Aorta (tissue), 5 donors: ENCODE measurements around the gene TEDC2. TPM values are rescaled to one million over a fixed set of nuclear protein-coding genes. Genes with fewer than 3 reads are reported as not detected.

Experiments used
- ATAC-seq: fragments of 200-7000 bp; cut with Tn5 transposase; one replicate; pipeline ENCODE4 v1.9.1; 2022; ENCODE audit warnings: moderate library complexity; ENCODE audit not compliant: low FRiP score
- DNase-seq, 2 donors: peaks; one replicate each; pipeline ENCODE4 v3.0.0-alpha.2; 2020
- H3K27ac ChIP-seq, 2 donors: one replicate each; pipeline ENCODE4 v1.5.1; 2013; ENCODE audit warnings: low read length in 2 of 2, mild to moderate bottlenecking in 2 of 2, moderate library complexity in 2 of 2, control low read depth in 1 of 2, inconsistent platforms in 1 of 2, low read depth in 1 of 2
- H3K27me3 ChIP-seq, 2 donors: one replicate each; pipeline ENCODE4 v1.6.1; 2013; ENCODE audit warnings: control low read depth in 1 of 2, low read length in 1 of 2, mild to moderate bottlenecking in 1 of 2, moderate library complexity in 1 of 2; ENCODE audit not compliant: insufficient read depth in 2 of 2, control insufficient read depth in 1 of 2
- H3K36me3 ChIP-seq, 2 donors: one replicate each; pipeline ENCODE4 v1.6.1; 2013; ENCODE audit warnings: control low read depth in 1 of 2, low read length in 1 of 2, mild to moderate bottlenecking in 1 of 2; ENCODE audit not compliant: insufficient read depth in 2 of 2, control insufficient read depth in 1 of 2
- H3K4me1 ChIP-seq, 2 donors: one replicate each; pipeline ENCODE4 v1.6.1; 2013; ENCODE audit warnings: low read length in 2 of 2, control low read depth in 1 of 2, mild to moderate bottlenecking in 1 of 2, moderate library complexity in 1 of 2; ENCODE audit not compliant: insufficient read depth in 2 of 2, control insufficient read depth in 1 of 2
- H3K4me3 ChIP-seq, 2 donors: one replicate each; pipeline ENCODE4 v1.5.1; 2013; ENCODE audit warnings: low read length in 2 of 2, control low read depth in 1 of 2, mild to moderate bottlenecking in 1 of 2
- H3K9me3 ChIP-seq: one replicate; pipeline ENCODE4 v1.6.1; 2013; ENCODE audit warnings: mild to moderate bottlenecking, low read length; ENCODE audit not compliant: control insufficient read depth
- WGBS, 2 donors: extraction: QIAGEN DNeasy Blood & Tissue Kit; methylation state at CpG; one replicate each; pipeline ENCODE4 v1.1.7; 2013; 5-methylcytosine and 5-hydroxymethylcytosine counted together
- intact Hi-C, 2 donors: fragments of 100-400 bp; cut with DNase I; formaldehyde crosslinking; loops; one replicate each; pipeline versions ENCODE4 v1.14.2 to v1.15.0; 2022
- polyA plus RNA-seq, 2 donors: library from polyadenylated mRNA; stranded (reverse); fragments of 200-250 nt; gene quantifications; one replicate each; pipeline ENCODE4 v1.2.3, GENCODE V29; 2013
- total RNA-seq, 2 donors: library from RNA; stranded (reverse); fragmentation: NEBNext Ultra II Directional; extraction: Animal tissue kit (Norgen Biotek cat#: 25700); gene quantifications; one replicate each; pipeline ENCODE4 v1.2.1, GENCODE V29; 2021
- donor health status: healthy with polysubstance abuse.
- donor health status: Bipolar disorder and iron deficiency.
- donor health status: DM: no; HTN: no; CAD: no.
- donor health status: DM: no; HTN: no; CAD: no.
- donor health status: DM: yes; HTN: yes; CAD: no.

TEDC2 gene
- total and polyA plus RNA-seq, 4 donors = 0.38 to 1.6 (median 0.73) TPM

DNA sequence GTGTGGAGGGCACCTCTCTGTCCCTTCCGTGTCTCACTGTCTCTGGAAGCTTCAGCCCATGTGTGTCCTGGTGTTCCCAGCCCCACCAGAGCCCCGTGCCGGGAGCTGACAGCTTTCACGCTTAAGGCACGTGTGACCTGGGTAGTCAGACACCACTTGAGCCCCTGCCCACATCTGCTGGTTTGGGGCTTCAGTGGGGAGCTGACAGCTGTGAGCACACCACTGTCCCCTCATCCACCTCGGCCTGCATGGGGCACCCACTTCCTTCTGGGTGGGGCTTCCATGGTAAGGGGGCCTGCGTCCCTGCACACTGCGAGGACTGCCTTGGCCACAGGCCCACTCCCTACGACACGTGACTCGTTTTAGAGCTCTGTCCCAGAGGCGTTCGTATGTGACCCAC is 2.6 kb upstream of the TEDC2 start:
- Histone ChIP-seq H3K27ac (no peak overlapping the region), H3K4me3 (no peak overlapping the region), H3K4me1 (no peaks in the 10 kb centered on the region), H3K27me3 (no peaks in the 10 kb centered on the region), H3K9me3 (no peaks in the 10 kb centered on the region), H3K36me3 (no peaks in the 10 kb centered on the region)
- WGBS, 2 donors = 67 to 74% methylated on average over 13 of the region's 13 CpGs
- ATAC-seq (no peak), DNase-seq (no peak)
- intact Hi-C loops = no loop called here

DNA sequence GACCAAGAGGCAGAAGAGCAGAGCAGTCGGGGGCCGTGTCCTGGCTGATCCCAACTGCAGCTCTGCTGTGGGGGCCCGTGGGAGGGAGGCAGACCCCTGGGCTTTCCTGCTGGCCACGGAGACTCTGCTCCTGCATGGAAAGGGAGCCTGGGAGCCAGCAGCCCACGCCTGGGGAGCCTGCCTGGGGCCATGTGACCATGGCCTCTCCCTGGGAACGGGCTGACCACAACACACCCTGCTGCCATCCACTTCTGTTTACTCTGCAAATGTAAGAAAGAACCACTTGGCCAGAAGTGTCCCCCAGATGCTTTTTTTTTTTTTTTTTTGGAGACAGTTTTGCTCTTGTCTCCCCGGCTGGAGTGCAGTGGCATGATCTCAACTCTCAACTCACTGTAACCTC is 2.0 kb upstream of the TEDC2 start:
- intact Hi-C loops = no loop called here
- no peaks in the 10 kb centered on the region for H3K36me3 ChIP-seq
- no peak for DNase-seq
- no peak overlapping the region for H3K27ac ChIP-seq
- WGBS, 2 donors = 81 to 84% methylated on average over 7 of the region's 7 CpGs
- no peak overlapping the region for H3K4me3 ChIP-seq
- no peaks in the 10 kb centered on the region for H3K4me1 ChIP-seq
- H3K9me3 ChIP-seq = no peaks in the 10 kb centered on the region
- ATAC-seq = no peak
- H3K27me3 ChIP-seq = no peaks in the 10 kb centered on the region

DNA sequence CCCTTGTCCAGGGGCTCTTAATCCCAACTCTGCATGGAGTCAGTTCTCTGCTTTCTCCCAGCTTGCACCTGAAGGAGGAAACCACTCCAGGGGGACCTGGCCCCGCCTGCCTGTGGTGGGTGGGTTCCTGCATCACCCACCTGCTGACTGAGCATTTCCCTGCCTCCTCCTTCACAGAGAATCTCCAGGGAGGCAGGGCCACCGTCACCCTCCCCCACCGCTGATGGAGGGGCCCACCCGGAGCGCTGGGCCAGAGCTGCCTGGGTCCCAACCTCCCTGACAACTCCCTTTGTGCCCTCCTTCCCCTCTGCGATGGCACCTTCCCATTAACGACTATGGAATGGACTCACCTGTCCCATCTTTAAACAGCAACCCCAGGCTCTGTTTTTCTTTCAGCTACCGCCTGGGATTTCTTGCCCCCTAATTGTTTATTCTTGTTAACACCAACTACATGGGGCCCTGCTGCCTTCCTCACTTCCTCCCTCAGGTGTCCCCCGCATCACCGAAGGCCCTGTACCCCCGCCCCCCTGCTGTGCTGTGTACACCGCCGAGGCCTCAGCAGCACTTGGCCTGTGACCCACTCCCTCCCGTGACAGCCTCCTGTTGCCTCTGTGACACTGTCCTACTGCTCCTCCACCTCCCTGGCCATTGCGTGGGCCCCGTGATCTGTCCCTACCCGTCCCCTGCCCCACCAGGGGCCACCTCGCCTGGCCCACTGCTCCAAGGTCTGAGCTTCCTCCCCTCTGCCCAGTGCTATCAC is 842 bp upstream of the TEDC2 start:
- no peak for ATAC-seq
- intact Hi-C loops = no loop called here

DNA sequence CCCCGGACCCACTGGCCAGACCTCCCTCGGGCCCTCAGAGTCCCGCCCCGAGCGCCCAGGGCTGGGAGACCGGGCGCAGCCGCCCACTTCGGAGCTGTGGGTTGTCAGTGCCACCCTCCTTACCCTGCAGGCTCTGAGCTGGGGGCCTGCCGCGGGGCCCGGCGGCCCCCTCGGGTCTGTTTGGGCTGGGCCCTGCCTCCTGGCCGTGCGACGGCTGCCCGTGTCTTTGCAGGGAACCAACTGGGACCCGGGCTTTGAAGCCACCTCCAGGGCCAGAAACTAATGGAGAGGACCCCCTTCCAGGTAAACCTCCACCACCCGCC is 443 bp downstream of the TEDC2 start:
- Histone ChIP-seq H3K9me3 (no peaks in the 10 kb centered on the region), H3K4me1 (no peaks in the 10 kb centered on the region), H3K4me3 (no peak overlapping the region), H3K36me3 (no peaks in the 10 kb centered on the region), H3K27ac (no peak overlapping the region), H3K27me3 (no peaks in the 10 kb centered on the region)
- DNase-seq (no peak), ATAC-seq (no peak)
- 1 to 2% methylated on average over 20 of the region's 20 CpGs for WGBS, 2 donors
- intact Hi-C loops = no loop called here

More for the DNA sequence above, 842 bp upstream of the TEDC2 start:
- Histone ChIP-seq H3K27ac (no peak overlapping the region), H3K27me3 (no peaks in the 10 kb centered on the region), H3K36me3 (no peaks in the 10 kb centered on the region), H3K9me3 (no peaks in the 10 kb centered on the region), H3K4me3 (no peak overlapping the region), H3K4me1 (no peaks in the 10 kb centered on the region)
- 28% methylated on average over 18 of the region's 18 CpGs for WGBS, 2 donors
- no peak for DNase-seq

DNA sequence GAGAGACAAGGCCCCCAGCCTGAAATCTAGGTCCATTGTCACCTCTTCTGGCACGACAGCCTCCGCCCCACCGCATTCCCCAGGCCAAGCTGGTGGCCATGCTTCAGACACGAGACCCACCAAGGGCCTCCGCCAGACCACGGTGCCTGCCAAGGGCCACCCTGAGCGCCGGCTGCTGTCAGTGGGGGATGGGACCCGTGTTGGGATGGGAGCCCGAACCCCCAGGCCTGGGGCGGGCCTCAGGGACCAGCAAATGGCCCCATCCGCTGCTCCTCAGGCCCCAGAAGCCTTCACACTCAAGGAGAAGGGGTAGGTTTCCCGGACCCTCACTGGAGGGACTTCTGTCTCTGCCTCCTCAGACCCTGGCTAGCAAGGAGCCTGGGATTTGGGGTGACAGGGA is 1.0 kb downstream of the TEDC2 start:
- Histone ChIP-seq H3K27ac (no peak overlapping the region), H3K9me3 (no peaks in the 10 kb centered on the region), H3K27me3 (no peaks in the 10 kb centered on the region), H3K36me3 (no peaks in the 10 kb centered on the region), H3K4me3 (no peak overlapping the region), H3K4me1 (no peaks in the 10 kb centered on the region)
- WGBS, 2 donors = 76 to 78% methylated on average over 13 of the region's 13 CpGs
- no peak for ATAC-seq
- intact Hi-C loops = no loop called here
- no peak for DNase-seq

DNA sequence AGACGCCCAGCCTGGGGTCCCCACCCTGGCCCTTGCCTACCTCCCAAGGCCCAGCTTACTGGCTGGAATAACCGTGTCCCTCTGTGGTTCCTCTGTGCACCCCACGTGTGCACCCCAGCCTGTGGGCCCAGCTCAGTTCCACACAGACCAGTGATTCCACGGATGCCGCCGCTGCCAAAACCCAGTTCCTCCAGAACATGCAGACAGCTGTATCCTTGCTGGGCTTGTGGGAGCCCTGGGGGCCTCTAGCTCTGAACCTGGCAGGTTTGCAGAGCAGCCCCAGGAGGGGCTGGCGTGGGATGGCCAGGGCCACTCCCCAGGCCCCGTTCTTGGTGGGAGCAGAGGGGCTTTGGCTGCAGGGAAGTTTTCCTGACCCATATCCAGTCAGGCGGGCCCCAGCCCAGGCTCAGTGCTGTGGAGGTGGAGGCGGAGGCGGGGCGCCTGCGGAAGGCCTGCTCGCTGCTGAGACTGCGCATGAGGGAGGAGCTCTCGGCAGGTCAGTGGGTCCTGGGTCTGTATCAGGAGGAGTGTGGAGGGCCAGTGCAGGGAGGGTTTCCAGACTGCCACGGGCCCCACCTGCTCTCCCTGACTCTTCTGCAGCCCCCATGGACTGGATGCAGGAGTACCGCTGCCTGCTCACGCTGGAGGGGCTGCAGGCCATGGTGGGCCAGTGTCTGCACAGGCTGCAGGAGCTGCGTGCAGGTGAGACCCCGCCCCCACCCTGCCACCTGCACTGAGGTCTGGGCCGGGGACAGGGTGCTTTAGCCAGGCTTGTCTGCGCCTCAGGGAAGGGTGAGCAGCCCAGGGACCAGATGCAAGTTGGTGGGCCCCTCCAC is 2.3 kb downstream of the TEDC2 start:
- Histone ChIP-seq H3K4me3 (no peak overlapping the region), H3K27ac (no peak overlapping the region), H3K9me3 (no peaks in the 10 kb centered on the region), H3K4me1 (no peaks in the 10 kb centered on the region), H3K27me3 (no peaks in the 10 kb centered on the region), H3K36me3 (no peaks in the 10 kb centered on the region)
- WGBS, 2 donors = 91 to 94% methylated on average over 23 of the region's 23 CpGs
- intact Hi-C loops = no loop called here
- DNase-seq = no peak
- no peak for ATAC-seq

DNA sequence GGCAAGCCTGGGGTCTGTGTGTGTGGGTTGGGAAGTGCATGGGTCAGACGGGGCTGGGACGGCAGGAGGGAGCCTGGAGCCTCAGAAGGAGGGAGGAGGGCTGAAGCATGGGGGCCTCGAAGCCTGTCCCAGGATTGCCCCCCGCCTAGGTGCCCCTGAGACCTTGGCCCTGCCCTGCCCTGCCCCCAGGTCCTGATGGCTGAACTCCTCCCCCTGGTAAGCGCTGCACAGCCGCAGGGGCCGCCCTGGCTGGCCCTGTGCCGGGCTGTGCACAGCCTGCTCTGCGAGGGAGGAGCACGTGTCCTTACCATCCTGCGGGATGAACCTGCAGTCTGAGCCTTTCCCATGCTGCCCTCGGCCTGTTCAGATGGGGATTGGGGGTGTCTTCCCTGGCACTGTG is 4.4 kb downstream of the TEDC2 start:
- no peaks in the 10 kb centered on the region for H3K9me3 ChIP-seq
- DNase-seq (no peak), ATAC-seq (no peak)
- no peak overlapping the region for H3K27ac ChIP-seq
- H3K4me1 ChIP-seq = no peaks in the 10 kb centered on the region
- 78 to 87% methylated on average over 12 of the region's 12 CpGs for WGBS, 2 donors
- no peak overlapping the region for H3K4me3 ChIP-seq
- H3K27me3 ChIP-seq = no peaks in the 10 kb centered on the region
- intact Hi-C loops = no loop called here
- no peaks in the 10 kb centered on the region for H3K36me3 ChIP-seq

DNA sequence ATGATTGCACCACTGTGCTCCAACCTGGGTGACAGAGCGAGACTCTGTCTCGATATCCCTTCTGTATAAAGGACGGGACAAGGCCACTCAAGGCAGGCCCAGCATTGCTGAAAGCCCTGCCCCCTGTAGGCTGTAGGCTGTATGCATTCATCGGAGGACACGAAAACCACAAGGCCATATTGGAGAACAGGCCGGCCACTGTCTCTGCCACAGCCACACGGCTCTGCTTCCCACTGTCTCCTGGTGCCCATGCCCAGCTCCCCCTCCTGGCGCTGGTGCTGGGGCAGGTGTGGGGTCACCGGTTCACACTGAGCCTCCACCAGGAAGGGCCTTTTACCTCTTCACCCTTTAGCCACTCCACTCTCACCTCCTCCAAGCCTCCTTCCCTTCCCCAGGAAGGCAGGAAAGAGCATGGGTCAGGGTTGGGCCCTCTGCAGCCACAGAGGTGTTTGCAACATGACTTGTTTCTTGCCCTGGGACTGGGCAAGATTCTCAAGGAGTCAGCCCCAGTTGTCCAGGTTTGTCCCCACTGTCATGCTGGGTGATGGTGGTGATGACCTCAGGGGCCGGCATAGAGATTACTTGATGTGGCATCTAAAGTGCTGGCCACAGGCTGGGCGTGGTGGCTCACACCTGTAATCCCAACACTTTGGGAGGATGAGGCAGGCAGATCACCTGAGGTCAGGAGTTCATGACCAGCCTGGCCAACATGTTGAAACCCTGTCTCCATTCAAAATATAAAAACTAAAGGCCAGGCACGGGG is 5.9 kb downstream of the TEDC2 start:
- WGBS, 2 donors = 87 to 88% methylated on average over 12 of the region's 12 CpGs
- Histone ChIP-seq H3K4me3 (no peak overlapping the region), H3K36me3 (no peaks in the 10 kb centered on the region), H3K27me3 (no peaks in the 10 kb centered on the region), H3K9me3 (no peaks in the 10 kb centered on the region), H3K4me1 (no peaks in the 10 kb centered on the region), H3K27ac (no peak overlapping the region)
- no peak for ATAC-seq
- no peak for DNase-seq
- intact Hi-C loops = no loop called here
